WTC11 (cell line): ENCODE data around the gene PLCB2. TPM values are rescaled to one million over a fixed set of nuclear protein-coding genes. Genes with fewer than 3 reads are reported as not detected.

Source experiments
- ATAC-seq: fragments of 200-7000 bp; cut with Tn5 transposase; 2 replicates; pipeline ENCODE4 v1.10.0; 2021; ENCODE audit warnings: mild to moderate bottlenecking, moderate library complexity
- CTCF ChIA-PET: fragments of 300-600 bp; sonication (Branson Sonifier 250); formaldehyde crosslinking; loops from one replicate; lab custom pipeline; 2021; ENCODE audit warnings: antibody characterized with exemption; lab: Charles Lee
- POLR2A ChIA-PET: fragments of 350-600 bp; sonication (Branson Sonifier 250); formaldehyde crosslinking; loops from one replicate; lab custom pipeline; 2021; ENCODE audit warnings: antibody characterized with exemption; lab: Charles Lee
- DNase-seq: peaks from one replicate; pipeline ENCODE4 v3.0.0; 2021; ENCODE audit warnings: low spot score
- H3K27ac Mint-ChIP-seq: 2 replicates; pipeline ENCODE4 v1.8.0; 2021; ENCODE audit warnings: mixed read lengths
- H3K27me3 Mint-ChIP-seq: 2 replicates; pipeline ENCODE4 v1.8.0; 2021; ENCODE audit warnings: low read depth, mild to moderate bottlenecking, moderate library complexity, mixed read lengths
- H3K36me3 Mint-ChIP-seq: 2 replicates; pipeline ENCODE4 v1.8.0; 2021; ENCODE audit warnings: mixed read lengths
- H3K4me1 Mint-ChIP-seq: 2 replicates; pipeline ENCODE4 v1.8.0; 2022; ENCODE audit warnings: mixed read lengths
- H3K4me3 Mint-ChIP-seq: 2 replicates; pipeline ENCODE4 v1.8.0; 2021; ENCODE audit warnings: mild to moderate bottlenecking, moderate library complexity, mixed read lengths
- H3K9me3 Mint-ChIP-seq: 2 replicates; pipeline ENCODE4 v1.8.0; 2021; ENCODE audit warnings: mixed read lengths
- ARID4B ChIP-seq: sonication (generic); formaldehyde crosslinking; IDR thresholded peaks from 2 replicates; pipeline ENCODE4 v1.8.0; 2023; ENCODE audit warnings: missing genetic modification reagents, mild to moderate bottlenecking, borderline replicate concordance
- E2F1 ChIP-seq: sonication (generic); formaldehyde crosslinking; IDR thresholded peaks from 2 replicates; pipeline ENCODE4 v1.8.0; 2022; ENCODE audit warnings: mild to moderate bottlenecking, missing genetic modification reagents
- ESRRA ChIP-seq: sonication (generic); formaldehyde crosslinking; IDR thresholded peaks from 2 replicates; pipeline ENCODE4 v1.8.1; 2022; ENCODE audit warnings: mild to moderate bottlenecking, missing genetic modification reagents, borderline replicate concordance
- FOXP4 ChIP-seq: sonication (generic); formaldehyde crosslinking; IDR thresholded peaks from 2 replicates; pipeline ENCODE4 v1.8.0; 2022; ENCODE audit warnings: mild to moderate bottlenecking, missing genetic modification reagents
- GRHL2 ChIP-seq: fragments of 250-450 bp; sonication (Bioruptor Pico); IDR thresholded peaks from 2 replicates; pipeline ENCODE4 v1.8.0; 2022; ENCODE audit warnings: mild to moderate bottlenecking, moderate library complexity; ENCODE audit not compliant: insufficient replicate concordance, severe bottlenecking
- HMGA2 ChIP-seq: fragments of 250-450 bp; sonication (Bioruptor Pico); IDR thresholded peaks from 2 replicates; pipeline ENCODE4 v1.4.0; 2021; ENCODE audit warnings: mild to moderate bottlenecking, moderate library complexity
- NR1H2 ChIP-seq: sonication (generic); formaldehyde crosslinking; IDR thresholded peaks from 2 replicates; pipeline ENCODE4 v1.9.0; 2021; ENCODE audit warnings: mild to moderate bottlenecking, moderate library complexity, missing genetic modification reagents
- OVOL2 ChIP-seq: fragments of 250-450 bp; sonication (Bioruptor Pico); IDR thresholded peaks from 2 replicates; pipeline ENCODE4 v1.9.0; 2021; ENCODE audit warnings: mild to moderate bottlenecking, borderline replicate concordance
- PRRX2 ChIP-seq: fragments of 250-450 bp; sonication (Bioruptor Pico); IDR thresholded peaks from 2 replicates; pipeline ENCODE4 v1.8.0; 2021; ENCODE audit warnings: mild to moderate bottlenecking
- RELA ChIP-seq: sonication (generic); formaldehyde crosslinking; IDR thresholded peaks from 2 replicates; pipeline ENCODE4 v1.8.1; 2022; ENCODE audit warnings: missing genetic modification reagents, mild to moderate bottlenecking, borderline replicate concordance
- SP1 ChIP-seq: sonication (generic); formaldehyde crosslinking; conservative IDR thresholded peaks from 2 replicates; pipeline ENCODE4 v1.8.1; 2022; ENCODE audit warnings: missing genetic modification reagents
- TEAD4 ChIP-seq: sonication (generic); formaldehyde crosslinking; IDR thresholded peaks from 2 replicates; pipeline ENCODE4 v1.8.0; 2022; ENCODE audit warnings: mild to moderate bottlenecking, missing genetic modification reagents
- ZBTB21 ChIP-seq: sonication (generic); formaldehyde crosslinking; IDR thresholded peaks from 2 replicates; pipeline ENCODE4 v1.8.1; 2023; ENCODE audit warnings: mild to moderate bottlenecking, missing genetic modification reagents, borderline replicate concordance
- ZNF121 ChIP-seq: sonication (generic); formaldehyde crosslinking; IDR thresholded peaks from 2 replicates; pipeline ENCODE4 v1.8.0; 2023; ENCODE audit warnings: missing genetic modification reagents
- total RNA-seq: library from RNA; stranded (reverse); gene quantifications from 3 replicates; pipeline ENCODE4 v1.2.3, GENCODE V29; 2021
- TF ChIP-seq, protein P1 (sequence below): sonication (generic); formaldehyde crosslinking; IDR thresholded peaks from 2 replicates; pipeline ENCODE4 v1.8.1; 2023; ENCODE audit warnings: mild to moderate bottlenecking, missing genetic modification reagents
- TF ChIP-seq, protein P2 (sequence below): fragments of 200-600 bp; IDR thresholded peaks from 2 replicates; pipeline ENCODE4 v1.8.0; 2022; ENCODE audit warnings: antibody characterized with exemption
- TF ChIP-seq, protein P3 (sequence below): sonication (generic); formaldehyde crosslinking; IDR thresholded peaks from 2 replicates; pipeline ENCODE4 v1.8.1; 2023; ENCODE audit warnings: mild to moderate bottlenecking, missing genetic modification reagents
- TF ChIP-seq, protein P4 (sequence below): sonication (generic); formaldehyde crosslinking; IDR thresholded peaks from 2 replicates; pipeline ENCODE4 v1.8.0; 2022; ENCODE audit warnings: mild to moderate bottlenecking, missing genetic modification reagents
- TF ChIP-seq, protein P5 (sequence below): sonication (generic); formaldehyde crosslinking; IDR thresholded peaks from 2 replicates; pipeline ENCODE4 v1.8.0; 2022; ENCODE audit warnings: missing genetic modification reagents

Gene PLCB2
- total RNA-seq, 1 experiment from 2014 or later = 15.2 TPM

DNA sequence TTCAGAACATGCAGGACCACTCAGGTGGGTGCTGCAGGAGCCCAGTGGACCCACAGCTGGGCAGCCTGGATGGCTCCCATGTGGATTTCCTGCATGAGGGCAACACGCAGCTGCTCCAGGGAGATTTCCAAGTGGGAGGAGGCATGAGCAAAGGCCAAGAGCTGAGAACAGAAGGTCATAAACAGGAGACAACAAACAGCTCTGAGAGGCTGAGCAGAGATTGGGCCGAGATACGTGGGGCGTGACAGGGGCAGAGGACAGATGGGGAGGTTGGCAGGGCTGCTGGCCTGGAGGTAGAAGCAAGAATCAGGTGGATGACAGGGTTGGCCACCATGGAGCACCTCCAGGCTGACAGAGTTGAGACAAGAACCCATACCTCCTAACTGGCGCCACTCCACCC is 46.0 kb upstream of the PLCB2 start:
- POLR2A ChIA-PET = no interaction called here
- no peak for DNase-seq
- no peak overlapping the region for H3K27ac Mint-ChIP-seq

More for the DNA sequence above, 46.0 kb upstream of the PLCB2 start:
- ATAC-seq = no peak
- H3K36me3 Mint-ChIP-seq = no peaks in the 10 kb centered on the region
- H3K27me3 Mint-ChIP-seq = peaks cover 18% of the 10 kb centered on the region
- H3K4me3 Mint-ChIP-seq = no peak overlapping the region
- CTCF ChIA-PET = interaction anchor here (0.9 to 7.2 kb wide), 8 partner anchors 10 to 31 kb away, joined by 3 to 63 read pairs (median 4); partner anchors contain the start of gene CCDC9B
- H3K4me1 Mint-ChIP-seq = peaks cover 26% of the 10 kb centered on the region
- no peaks in the 10 kb centered on the region for H3K9me3 Mint-ChIP-seq
- TF ChIP-seq ZNF121 (no peak), GRHL2 (no peak), OVOL2 (CRISPR knock-in tag) (no peak), HMGA2 (CRISPR knock-in tag) (no peak), TEAD4 (CRISPR knock-in tag) (no peak), FOXP4 (CRISPR knock-in tag) (no peak), RELA (no peak), ARID4B (CRISPR knock-in tag) (no peak), ESRRA (CRISPR knock-in tag) (no peak), E2F1 (CRISPR knock-in tag) (no peak), PRRX2 (CRISPR knock-in tag) (no peak), NR1H2 (CRISPR knock-in tag) (no peak), ZBTB21 (CRISPR knock-in tag) (no peak), SP1 (CRISPR knock-in tag) (no peak)
- TF ChIP-seq, protein P1, sequence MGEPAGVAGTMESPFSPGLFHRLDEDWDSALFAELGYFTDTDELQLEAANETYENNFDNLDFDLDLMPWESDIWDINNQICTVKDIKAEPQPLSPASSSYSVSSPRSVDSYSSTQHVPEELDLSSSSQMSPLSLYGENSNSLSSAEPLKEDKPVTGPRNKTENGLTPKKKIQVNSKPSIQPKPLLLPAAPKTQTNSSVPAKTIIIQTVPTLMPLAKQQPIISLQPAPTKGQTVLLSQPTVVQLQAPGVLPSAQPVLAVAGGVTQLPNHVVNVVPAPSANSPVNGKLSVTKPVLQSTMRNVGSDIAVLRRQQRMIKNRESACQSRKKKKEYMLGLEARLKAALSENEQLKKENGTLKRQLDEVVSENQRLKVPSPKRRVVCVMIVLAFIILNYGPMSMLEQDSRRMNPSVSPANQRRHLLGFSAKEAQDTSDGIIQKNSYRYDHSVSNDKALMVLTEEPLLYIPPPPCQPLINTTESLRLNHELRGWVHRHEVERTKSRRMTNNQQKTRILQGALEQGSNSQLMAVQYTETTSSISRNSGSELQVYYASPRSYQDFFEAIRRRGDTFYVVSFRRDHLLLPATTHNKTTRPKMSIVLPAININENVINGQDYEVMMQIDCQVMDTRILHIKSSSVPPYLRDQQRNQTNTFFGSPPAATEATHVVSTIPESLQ (CRISPR knock-in tag) = no peak
- TF ChIP-seq, protein P2, sequence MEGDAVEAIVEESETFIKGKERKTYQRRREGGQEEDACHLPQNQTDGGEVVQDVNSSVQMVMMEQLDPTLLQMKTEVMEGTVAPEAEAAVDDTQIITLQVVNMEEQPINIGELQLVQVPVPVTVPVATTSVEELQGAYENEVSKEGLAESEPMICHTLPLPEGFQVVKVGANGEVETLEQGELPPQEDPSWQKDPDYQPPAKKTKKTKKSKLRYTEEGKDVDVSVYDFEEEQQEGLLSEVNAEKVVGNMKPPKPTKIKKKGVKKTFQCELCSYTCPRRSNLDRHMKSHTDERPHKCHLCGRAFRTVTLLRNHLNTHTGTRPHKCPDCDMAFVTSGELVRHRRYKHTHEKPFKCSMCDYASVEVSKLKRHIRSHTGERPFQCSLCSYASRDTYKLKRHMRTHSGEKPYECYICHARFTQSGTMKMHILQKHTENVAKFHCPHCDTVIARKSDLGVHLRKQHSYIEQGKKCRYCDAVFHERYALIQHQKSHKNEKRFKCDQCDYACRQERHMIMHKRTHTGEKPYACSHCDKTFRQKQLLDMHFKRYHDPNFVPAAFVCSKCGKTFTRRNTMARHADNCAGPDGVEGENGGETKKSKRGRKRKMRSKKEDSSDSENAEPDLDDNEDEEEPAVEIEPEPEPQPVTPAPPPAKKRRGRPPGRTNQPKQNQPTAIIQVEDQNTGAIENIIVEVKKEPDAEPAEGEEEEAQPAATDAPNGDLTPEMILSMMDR = no peak
- TF ChIP-seq, protein P3, sequence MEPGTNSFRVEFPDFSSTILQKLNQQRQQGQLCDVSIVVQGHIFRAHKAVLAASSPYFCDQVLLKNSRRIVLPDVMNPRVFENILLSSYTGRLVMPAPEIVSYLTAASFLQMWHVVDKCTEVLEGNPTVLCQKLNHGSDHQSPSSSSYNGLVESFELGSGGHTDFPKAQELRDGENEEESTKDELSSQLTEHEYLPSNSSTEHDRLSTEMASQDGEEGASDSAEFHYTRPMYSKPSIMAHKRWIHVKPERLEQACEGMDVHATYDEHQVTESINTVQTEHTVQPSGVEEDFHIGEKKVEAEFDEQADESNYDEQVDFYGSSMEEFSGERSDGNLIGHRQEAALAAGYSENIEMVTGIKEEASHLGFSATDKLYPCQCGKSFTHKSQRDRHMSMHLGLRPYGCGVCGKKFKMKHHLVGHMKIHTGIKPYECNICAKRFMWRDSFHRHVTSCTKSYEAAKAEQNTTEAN (CRISPR knock-in tag) = no peak
- TF ChIP-seq, protein P4, sequence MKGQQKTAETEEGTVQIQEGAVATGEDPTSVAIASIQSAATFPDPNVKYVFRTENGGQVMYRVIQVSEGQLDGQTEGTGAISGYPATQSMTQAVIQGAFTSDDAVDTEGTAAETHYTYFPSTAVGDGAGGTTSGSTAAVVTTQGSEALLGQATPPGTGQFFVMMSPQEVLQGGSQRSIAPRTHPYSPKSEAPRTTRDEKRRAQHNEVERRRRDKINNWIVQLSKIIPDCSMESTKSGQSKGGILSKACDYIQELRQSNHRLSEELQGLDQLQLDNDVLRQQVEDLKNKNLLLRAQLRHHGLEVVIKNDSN (CRISPR knock-in tag) = no peak
- TF ChIP-seq, protein P5, sequence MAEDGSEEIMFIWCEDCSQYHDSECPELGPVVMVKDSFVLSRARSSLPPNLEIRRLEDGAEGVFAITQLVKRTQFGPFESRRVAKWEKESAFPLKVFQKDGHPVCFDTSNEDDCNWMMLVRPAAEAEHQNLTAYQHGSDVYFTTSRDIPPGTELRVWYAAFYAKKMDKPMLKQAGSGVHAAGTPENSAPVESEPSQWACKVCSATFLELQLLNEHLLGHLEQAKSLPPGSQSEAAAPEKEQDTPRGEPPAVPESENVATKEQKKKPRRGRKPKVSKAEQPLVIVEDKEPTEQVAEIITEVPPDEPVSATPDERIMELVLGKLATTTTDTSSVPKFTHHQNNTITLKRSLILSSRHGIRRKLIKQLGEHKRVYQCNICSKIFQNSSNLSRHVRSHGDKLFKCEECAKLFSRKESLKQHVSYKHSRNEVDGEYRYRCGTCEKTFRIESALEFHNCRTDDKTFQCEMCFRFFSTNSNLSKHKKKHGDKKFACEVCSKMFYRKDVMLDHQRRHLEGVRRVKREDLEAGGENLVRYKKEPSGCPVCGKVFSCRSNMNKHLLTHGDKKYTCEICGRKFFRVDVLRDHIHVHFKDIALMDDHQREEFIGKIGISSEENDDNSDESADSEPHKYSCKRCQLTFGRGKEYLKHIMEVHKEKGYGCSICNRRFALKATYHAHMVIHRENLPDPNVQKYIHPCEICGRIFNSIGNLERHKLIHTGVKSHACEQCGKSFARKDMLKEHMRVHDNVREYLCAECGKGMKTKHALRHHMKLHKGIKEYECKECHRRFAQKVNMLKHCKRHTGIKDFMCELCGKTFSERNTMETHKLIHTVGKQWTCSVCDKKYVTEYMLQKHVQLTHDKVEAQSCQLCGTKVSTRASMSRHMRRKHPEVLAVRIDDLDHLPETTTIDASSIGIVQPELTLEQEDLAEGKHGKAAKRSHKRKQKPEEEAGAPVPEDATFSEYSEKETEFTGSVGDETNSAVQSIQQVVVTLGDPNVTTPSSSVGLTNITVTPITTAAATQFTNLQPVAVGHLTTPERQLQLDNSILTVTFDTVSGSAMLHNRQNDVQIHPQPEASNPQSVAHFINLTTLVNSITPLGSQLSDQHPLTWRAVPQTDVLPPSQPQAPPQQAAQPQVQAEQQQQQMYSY (CRISPR knock-in tag) = no peak
- TF ChIP-seq, all 79 proteins: peak for 0
